NCI-H2227 treated with DMSO at 0.1 percent for 48 hours (cell line): Measurements from ENCODE around the gene MYADM.
"Not testable (repeated sequence)": the region's sequence is repeated elsewhere in the genome, so short reads cannot be mapped to it uniquely, and the experiment has no call there.

Experiments used
- DNase-seq: peaks from one replicate; lab custom pipeline; 2025; lab: John Stamatoyannopoulos, UW

The MYADM gene

DNA sequence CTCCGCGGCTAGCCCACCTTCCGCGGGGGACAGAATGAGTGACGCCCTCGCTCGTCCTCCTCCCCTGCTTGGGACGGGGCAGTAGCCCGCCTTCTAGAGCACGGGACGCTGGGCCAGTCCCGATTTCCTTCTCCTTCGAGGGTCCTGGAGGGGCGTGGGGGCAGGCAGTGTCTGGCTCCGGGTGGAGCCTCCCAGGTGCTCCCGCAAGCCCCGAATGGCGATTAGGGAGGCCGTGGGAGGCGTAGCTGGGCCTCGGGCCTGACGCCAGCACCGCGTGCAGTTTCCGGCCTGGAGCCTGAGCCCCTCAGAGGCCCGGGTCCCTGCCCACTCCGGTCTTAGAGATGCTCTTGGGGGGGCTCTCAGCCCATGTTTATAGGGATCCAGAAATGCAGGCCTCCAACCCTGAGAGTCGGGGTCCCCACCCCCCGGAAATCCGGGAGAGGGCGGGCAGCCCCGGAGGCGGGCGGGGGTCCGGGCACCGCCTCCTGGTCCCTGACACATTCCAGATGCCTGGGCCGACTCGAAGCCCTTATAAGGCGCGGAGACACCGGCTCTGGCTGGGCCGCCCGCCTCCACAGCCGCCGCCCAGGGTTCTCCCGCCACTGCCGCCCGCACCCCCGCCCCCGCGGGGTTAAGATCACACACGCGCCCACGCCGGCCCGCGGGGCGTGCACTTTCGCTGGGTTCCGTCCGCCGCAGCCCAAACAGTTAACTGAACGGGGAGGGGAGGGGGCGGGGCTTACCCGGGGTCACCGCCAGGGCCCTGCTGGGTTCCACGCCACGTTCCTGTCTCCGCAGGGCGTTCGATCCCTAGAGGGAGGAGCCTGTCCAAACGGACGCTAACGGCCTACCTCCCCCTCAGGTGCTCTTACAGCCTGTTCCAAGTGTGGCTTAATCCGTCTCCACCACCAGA lies 1.5 kb downstream of the MYADM start:
- peak; percentile 79 for DNase-seq

DNA sequence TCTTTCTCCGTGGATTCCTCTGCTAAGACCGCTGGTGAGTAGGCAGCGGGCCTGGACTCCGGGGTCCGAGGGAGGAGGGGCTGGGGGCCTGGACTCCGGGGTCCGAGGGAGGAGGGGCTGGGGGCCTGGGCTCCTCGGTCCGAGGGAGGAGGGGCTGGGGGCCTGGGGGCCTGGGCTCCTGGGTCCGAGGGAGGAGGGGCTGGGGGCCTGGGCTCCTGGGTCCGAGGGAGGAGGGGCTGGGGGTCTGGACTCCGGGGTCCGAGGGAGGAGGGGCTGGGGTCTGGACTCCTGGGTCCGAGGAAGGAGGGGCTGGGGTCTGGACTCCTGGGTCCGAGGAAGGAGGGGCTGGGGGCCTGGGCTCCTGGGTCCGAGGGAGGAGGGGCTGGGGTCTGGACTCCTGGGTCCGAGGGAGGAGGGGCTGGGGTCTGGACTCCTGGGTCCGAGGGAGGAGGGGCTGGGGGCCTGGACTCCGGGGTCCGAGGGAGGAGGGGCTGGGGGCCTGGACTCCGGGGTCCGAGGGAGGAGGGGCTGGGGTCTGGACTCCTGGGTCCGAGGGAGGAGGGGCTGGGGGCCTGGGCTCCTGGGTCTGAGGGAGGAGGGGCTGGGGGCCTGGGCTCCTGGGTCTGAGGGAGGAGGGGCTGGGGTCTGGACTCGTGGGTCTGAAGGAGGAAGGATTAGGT lies 2.3 kb downstream of the MYADM start:
- not testable (repeated sequence) for DNase-seq

- DNase-seq: no peak
Observed at GRCh38 chr19:53870485-53870844, 2.8 kb downstream of the MYADM start.

GRCh38 chr19:53871454-53871853 lies 3.8 kb downstream of the MYADM start:
- DNase-seq: no peak

DNA sequence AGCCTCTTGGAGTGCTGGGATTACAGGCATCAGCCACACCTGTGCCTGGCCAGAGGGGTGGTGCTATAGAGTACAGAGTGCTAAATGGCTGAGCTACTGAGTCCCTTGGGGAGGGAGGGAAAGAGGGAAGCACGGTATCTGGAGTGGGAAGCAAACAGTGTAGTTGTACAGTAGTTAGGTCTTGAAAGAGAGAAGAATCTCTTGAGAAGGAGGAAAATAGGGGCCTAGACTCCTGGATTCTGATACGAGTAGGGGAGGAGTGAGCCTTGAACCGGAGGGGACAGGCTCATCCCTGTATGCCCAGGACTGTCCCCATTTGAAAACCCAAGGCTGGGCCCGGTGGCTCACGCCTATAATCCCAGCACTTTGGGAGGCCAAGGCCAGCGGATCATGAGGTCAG lies 5.1 kb downstream of the MYADM start:
- DNase-seq: no peak

DNA sequence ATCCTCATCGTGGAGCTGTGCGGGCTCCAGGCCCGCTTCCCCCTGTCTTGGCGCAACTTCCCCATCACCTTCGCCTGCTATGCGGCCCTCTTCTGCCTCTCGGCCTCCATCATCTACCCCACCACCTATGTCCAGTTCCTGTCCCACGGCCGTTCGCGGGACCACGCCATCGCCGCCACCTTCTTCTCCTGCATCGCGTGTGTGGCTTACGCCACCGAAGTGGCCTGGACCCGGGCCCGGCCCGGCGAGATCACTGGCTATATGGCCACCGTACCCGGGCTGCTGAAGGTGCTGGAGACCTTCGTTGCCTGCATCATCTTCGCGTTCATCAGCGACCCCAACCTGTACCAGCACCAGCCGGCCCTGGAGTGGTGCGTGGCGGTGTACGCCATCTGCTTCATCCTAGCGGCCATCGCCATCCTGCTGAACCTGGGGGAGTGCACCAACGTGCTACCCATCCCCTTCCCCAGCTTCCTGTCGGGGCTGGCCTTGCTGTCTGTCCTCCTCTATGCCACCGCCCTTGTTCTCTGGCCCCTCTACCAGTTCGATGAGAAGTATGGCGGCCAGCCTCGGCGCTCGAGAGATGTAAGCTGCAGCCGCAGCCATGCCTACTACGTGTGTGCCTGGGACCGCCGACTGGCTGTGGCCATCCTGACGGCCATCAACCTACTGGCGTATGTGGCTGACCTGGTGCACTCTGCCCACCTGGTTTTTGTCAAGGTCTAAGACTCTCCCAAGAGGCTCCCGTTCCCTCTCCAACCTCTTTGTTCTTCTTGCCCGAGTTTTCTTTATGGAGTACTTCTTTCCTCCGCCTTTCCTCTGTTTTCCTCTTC lies 6.3 kb downstream of the MYADM start:
- DNase-seq: no peak

- no peak for DNase-seq
Observed at GRCh38 chr19:53874606-53874990, 6.9 kb downstream of the MYADM start.

DNA sequence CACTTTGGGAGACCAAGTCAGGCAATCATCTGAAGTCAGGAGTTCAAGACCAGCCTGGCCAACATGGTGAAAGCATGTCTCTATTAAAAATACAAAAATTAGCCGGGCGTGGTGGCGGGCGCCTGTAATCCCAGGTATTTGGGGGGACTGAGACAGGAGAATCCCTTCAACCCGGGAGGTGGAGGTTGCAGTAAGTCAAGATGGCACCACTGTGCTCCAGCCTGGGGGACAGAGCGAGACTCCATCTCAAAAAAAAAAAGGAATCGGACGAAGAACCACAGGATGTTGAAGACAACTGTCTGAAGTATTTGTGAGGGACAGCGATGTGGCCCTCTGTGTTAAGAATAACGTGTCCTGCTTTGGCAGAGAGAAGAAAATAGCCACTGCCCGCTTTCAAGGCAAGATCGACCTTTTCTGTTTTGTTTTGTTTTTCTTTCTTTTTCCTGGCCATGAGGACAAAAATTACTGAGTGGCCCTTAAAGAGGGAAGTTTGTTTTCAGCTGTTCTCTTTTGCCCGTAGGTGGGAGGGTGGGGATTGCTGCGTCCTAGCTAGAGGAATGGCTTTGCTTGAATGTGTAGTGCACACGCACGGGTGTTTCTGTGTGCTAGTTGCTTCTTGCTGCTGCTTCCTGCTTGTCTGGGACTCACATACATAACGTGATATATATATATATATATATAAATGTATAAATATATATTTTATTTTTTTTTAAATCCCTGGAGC lies 8.1 kb downstream of the MYADM start:
- no peak for DNase-seq

DNA sequence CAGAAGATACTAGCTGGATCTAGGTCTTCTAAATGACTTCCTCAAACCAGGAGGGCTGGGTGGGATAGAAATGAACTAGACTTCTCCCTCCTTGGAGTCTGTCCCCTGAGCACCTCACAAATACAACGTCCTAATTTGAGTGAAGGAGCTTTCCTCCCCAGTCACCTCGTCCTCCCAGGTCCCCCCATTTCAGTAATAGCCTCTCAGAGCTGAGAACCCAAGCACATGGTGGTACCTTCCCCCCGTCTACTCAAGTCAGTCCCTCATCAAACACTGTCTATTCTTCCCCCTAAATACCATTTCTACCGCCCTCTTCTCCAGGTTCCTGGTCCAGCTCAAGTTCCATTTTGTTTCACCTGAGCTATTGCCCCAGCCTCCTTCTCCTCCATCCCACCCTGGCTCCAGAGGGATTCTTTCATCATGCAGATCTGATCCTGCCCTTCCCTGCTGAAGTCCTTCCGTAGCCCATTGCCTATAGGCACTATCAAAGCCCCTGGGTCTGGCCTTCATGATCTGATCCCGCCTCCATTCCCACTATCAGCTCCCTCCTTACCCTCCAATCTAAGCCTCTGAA lies 9.1 kb downstream of the MYADM start:
- no peak for DNase-seq

DNA sequence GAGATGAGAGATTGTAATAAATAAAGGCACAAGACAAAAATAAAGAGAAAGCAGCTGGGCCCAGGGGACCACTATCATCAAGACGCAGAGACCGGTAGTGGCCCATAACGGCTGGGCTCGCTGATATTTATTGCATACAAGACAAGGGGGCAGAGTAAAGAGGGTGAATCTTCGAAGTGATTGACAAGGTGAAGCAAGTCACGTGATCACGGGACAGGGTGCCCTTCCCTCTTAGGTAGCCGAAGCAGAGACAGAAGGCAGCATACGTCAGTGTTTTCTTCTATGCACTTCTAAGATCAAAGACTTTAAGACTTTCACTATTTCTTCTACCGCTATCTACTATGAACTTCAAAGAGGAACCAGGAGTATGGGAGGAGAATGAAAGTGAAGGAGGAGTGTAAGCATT lies 9.7 kb downstream of the MYADM start:
- no peak for DNase-seq

DNA sequence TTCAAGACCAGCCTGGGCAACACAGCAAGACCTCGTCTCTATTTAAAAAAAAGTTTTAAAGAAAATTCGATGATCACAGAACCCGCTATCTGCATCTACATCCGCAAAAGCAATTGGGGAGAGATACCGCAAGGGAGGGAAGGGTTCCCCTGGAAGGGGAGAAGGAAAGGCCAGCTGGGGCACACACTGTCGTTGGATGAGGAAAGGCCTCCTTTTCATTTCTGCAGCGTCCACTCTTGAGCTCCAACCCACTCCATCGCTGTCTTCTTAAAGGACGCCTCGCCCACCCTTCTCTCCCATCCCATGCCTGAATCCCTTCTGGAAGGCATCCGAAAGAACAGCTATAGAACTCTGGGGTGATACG lies 11.1 kb downstream of the MYADM start:
- DNase-seq: peak; percentile 69

DNA sequence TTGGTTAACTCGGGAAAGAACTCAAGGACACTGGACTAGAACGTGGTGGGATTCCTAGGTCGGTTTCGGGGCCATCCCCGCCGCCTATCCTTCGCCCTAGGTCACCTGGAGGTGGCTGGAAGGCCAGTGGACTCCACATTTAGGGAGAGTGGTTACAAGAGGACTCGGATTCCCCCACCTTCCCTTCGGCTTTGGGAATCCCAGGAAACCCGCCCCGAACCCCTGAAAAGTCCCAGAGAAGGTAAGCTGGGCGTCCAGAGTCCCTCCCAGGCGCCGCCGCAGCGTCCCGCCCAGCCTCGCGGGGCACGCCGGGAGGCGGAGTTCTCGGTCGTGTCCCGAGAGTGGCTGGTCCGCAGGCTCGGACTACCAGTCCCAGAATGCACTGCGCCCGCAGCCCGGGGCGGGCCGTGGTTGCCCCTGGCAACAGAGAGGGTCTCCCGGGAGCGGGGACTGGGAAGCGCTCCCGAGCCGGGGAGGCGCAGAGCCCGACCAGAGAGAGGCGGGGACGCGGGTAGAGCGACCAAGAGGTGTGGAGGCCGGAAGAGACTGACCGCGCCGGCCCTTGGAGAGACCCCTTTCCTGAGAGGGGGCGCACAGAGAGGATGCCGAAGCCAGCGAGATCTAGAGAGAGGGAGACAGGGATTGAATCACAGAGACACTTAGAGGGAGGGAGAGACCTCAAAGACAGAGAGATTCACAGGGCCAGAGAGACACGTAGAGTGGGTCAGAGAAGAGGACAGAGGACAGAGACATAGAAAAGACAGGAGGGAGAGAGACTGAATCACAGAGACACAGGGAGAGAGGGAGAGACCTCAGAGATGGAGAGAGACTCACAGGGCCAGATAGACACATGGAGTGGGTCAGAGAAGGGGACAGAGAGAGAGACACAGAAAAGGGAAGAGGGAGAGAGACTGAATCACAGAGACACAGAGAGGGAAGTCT lies 11.7 kb downstream of the MYADM start:
- DNase-seq: peak; percentile 99

DNA sequence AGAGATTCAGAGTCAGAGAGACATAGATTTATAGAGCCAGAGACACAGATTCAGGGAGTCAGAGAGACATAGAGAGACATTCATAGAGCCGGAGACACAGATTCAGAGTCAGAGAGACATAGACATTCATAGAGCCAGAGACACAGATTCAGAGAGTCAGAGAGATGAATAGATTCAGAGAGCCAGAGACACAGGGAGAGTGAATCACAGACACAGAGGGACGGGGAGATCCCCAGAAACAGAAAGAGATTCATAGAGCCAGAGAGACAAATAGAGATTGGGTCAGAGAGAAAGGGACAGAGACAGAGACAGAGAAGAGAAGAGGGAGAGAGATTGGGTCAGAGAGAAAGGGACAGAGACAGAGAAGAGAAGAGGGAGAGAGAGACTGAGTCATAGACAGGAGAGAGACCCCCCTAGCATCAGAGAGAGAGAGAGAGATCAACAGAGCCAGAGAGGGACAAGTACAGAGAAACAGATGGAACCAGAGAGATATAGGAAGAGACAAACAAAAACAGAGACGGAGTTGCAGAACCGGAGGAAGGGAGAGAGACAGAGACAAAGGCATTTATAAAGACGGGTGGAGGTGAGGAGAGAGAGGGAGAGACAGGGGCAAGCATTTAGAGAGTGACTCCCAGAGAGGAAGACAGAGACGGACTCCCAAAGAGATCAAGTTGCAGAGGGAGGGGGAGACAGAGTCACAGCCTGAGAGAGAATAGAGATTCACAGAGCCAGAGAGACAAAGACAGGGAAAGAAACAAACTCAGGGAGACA lies 13.2 kb downstream of the MYADM start:
- DNase-seq: no peak

DNA sequence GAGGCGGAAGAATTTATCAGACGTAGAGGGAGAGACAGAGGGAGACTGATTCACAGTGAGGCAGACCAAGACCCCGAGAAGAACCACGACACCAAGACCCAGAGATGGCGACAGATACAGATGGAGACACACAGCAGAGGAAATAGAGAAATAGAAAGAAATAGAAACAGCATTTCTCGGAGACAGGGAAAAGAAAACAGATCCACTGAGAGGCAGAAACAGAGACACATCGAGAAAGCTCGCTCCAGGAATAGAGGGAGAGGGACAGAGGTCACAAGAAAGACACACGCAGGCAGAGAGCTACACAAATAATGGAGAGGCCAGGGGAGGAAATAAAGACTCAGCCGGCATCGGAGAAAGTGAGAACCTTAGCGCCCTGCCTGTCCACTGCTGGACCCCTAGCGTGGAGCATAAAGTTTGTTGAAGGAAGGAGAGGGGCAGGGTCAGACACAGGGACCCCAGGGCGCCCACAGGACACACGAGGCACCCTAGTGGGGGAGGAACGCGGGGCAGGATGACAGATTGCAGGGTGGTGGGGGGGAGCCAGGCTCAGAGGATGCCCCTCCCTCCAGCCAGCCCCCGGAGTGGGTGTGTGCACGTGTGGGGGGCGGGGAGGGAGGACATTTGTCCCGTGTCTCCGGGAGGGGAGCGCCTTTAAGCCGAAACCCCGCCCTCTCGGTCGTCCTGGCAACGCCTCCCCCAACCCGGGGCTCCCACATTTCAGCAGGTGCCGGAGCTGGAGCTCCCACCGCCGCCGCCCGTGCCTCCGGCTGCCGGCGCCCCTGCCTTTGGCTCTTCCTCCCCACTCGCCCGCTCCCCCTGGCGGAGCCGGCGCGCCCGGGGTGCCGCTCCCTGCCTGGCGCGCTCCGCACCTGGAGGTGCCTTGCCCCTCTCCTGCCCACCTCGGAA lies 14.1 kb downstream of the MYADM start, which contains the start of gene PRKCG:
Gene PRKCG (plus strand): TSS at position 716 of the 909 bp plus-strand sequence. CDS start 298 bp downstream, outside the sequence.
- DNase-seq: peak; percentile 93

- DNase-seq: no peak
Observed at GRCh38 chr19:53882391-53883050, 14.8 kb downstream of the MYADM start.

- no peak for DNase-seq
Observed at GRCh38 chr19:53883231-53883661, 15.6 kb downstream of the MYADM start.

DNA sequence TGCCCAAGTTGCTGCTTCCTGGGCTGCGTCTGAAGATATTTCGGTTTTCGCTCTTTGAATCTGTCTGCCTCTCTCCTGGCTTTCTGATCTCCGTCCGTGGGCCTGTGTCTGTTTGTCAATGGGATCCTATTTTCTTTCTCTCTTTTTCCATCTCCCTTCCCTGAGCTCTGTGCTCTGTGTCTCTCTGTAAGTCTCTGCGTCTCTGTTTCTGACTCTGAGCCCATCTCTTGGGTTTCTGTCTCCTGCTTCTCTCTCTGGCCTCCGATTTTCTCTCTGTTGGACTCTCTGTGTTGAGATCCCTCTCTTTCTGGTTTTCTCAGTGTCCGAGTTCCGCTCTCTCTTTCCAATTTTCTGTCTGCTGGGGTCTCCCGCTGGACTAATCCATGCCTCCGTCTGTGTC lies 16.1 kb downstream of the MYADM start:
- DNase-seq: no peak

DNA sequence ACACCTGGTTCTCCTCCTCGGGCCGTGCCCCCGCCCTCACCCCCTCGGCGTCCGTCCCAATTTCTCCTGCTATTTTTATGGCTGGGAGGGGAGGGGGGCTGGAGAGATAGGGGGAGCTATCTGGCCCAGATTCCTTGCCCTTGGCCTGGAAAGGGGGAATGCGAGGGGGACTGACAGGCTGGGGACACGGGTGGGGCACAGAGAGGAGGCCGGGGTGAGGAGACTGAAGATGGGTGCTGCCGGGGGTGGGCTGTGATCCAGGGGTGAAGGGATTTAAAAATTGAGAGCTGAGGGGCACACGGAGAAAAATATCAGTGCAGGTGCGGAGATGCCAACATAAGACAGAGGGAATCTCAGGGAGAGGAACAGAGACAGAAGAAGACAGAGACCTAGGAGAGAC lies 16.6 kb downstream of the MYADM start:
- no peak for DNase-seq
